ENCODE data around the gene APOBEC3G.

DNA sequence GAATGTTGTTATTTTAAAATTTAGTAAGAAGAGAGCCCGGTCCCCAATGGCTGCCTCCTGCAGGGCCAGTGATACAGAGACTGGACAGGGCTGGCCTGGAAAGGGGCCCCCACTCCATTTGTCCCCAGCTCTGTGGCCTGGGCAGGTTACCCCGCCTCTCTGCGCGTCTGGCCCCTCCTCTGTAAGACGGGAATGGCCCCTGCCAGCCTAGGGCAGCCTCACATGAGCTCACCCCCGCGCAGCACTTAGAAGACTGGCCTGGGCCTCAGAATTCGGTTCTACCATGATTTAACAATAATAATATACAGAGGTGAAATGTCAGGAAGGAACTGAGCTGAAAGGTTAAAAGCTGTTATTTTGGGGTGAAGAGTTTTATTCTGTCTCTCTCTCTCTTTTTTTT, 1.3 kb downstream of the APOBEC3G start:
- TF ChIP-seq, protein P1, sequence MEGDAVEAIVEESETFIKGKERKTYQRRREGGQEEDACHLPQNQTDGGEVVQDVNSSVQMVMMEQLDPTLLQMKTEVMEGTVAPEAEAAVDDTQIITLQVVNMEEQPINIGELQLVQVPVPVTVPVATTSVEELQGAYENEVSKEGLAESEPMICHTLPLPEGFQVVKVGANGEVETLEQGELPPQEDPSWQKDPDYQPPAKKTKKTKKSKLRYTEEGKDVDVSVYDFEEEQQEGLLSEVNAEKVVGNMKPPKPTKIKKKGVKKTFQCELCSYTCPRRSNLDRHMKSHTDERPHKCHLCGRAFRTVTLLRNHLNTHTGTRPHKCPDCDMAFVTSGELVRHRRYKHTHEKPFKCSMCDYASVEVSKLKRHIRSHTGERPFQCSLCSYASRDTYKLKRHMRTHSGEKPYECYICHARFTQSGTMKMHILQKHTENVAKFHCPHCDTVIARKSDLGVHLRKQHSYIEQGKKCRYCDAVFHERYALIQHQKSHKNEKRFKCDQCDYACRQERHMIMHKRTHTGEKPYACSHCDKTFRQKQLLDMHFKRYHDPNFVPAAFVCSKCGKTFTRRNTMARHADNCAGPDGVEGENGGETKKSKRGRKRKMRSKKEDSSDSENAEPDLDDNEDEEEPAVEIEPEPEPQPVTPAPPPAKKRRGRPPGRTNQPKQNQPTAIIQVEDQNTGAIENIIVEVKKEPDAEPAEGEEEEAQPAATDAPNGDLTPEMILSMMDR (conservative IDR thresholded peaks at IDR 0.05; ENCODE audit: low read depth, low read length): no peak
- TF ChIP-seq, protein P2, sequence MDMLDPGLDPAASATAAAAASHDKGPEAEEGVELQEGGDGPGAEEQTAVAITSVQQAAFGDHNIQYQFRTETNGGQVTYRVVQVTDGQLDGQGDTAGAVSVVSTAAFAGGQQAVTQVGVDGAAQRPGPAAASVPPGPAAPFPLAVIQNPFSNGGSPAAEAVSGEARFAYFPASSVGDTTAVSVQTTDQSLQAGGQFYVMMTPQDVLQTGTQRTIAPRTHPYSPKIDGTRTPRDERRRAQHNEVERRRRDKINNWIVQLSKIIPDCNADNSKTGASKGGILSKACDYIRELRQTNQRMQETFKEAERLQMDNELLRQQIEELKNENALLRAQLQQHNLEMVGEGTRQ (IDR thresholded peaks at IDR 0.05; ENCODE audit: low read depth, low read length): no peak
- TF ChIP-seq FOS (IDR thresholded peaks at IDR 0.05; ENCODE audit: low read depth, low read length) (no peak), POLR2A (IDR thresholded peaks at IDR 0.05; ENCODE audit: low read depth, low read length) (no peak), MAFK (IDR thresholded peaks at IDR 0.05; ENCODE audit: low read depth, low read length) (no peak)
